Natural killer cell (primary cell): ENCODE measurements around the gene MGLL. TPM values are rescaled to one million over a fixed set of nuclear protein-coding genes. Genes with fewer than 3 reads are reported as not detected.

Experiments used
- ATAC-seq, 3 donors: fragments of 150-1000 bp in 2 of 3; fragments of 200-7000 bp in 1 of 3; cut with Tn5 transposase; 1 replicate in 1 of 3; 2 replicates in 2 of 3; pipeline ENCODE4 v1.10.0; 2021; ENCODE audit warnings: mild to moderate bottlenecking in 2 of 3, moderate library complexity in 2 of 3
- DNase-seq, 2 donors: peaks; one replicate each; pipeline versions ENCODE4 v3.0.0 to v3.0.0-alpha.2; 2013 to 2021; ENCODE audit warnings: mixed read lengths in 1 of 2
- H3K27ac ChIP-seq: one replicate; pipeline ENCODE4 v1.5.1; 2013; ENCODE audit warnings: mild to moderate bottlenecking, low read length
- H3K27me3 ChIP-seq: one replicate; pipeline ENCODE4 v1.6.1; 2013; ENCODE audit warnings: low read length; ENCODE audit not compliant: control insufficient read depth, insufficient read depth
- H3K36me3 ChIP-seq: one replicate; pipeline ENCODE4 v1.6.1; 2013; ENCODE audit warnings: low read length; ENCODE audit not compliant: control insufficient read depth, insufficient read depth
- H3K4me1 ChIP-seq: one replicate; pipeline ENCODE4 v1.6.1; 2013; ENCODE audit warnings: low read length; ENCODE audit not compliant: control insufficient read depth, insufficient read depth
- H3K4me3 ChIP-seq: one replicate; pipeline ENCODE4 v1.5.1; 2013; ENCODE audit warnings: low read length
- H3K9me3 ChIP-seq: one replicate; pipeline ENCODE4 v1.6.1; 2013; ENCODE audit warnings: low read length; ENCODE audit not compliant: control insufficient read depth, insufficient read depth
- H3K27ac Mint-ChIP-seq, 2 donors: one replicate each; pipeline ENCODE4 v1.8.0; 2022; ENCODE audit warnings: mild to moderate bottlenecking in 2 of 2, mixed read lengths in 2 of 2, moderate library complexity in 1 of 2
- H3K27me3 Mint-ChIP-seq, 2 donors: one replicate each; pipeline ENCODE4 v1.8.0; 2022; ENCODE audit warnings: low read depth in 2 of 2, mixed read lengths in 2 of 2
- H3K36me3 Mint-ChIP-seq: one replicate; pipeline ENCODE4 v1.8.0; 2022; ENCODE audit warnings: mixed read lengths
- H3K4me1 Mint-ChIP-seq, 2 donors: one replicate each; pipeline ENCODE4 v1.8.0; 2022; ENCODE audit warnings: mixed read lengths in 2 of 2
- H3K4me3 Mint-ChIP-seq: one replicate; pipeline ENCODE4 v1.8.0; 2022; ENCODE audit warnings: mild to moderate bottlenecking, moderate library complexity, mixed read lengths
- H3K9me3 Mint-ChIP-seq, 2 donors: one replicate each; pipeline ENCODE4 v1.8.0; 2022; ENCODE audit warnings: mixed read lengths in 2 of 2
- WGBS: methylation state at CpG from one replicate; pipeline ENCODE4 v1.1.7; 2013; ENCODE audit warnings: missing lambda C conversion rate; ENCODE audit not compliant: insufficient coverage; 5-methylcytosine and 5-hydroxymethylcytosine counted together
- intact Hi-C: fragments of 100-400 bp; cut with micrococcal nuclease; formaldehyde crosslinking; loops from one replicate; pipeline ENCODE4 v1.14.2; 2022
- total RNA-seq, 4 donors: library from RNA; stranded (reverse); fragments of 120-200 nt in 1 of 4; gene quantifications; one replicate each; pipeline versions ENCODE4 v1.2.3 to v1.2.4, GENCODE V29; 2013 to 2022
- TF ChIP-seq, protein P1 (sequence below): fragments of 200-600 bp; IDR thresholded peaks from one replicate; pipeline ENCODE4 v1.8.0; 2022; ENCODE audit warnings: antibody characterized with exemption

MGLL gene
- total RNA-seq, 3 donors from 2014 or later (not counting 1 experiment from before 2014, with no cell fraction given), result 2.7 to 4.6 (median 3.0) TPM

GRCh38 chr3:127764841-127765362, 57.4 kb downstream of the MGLL start:
- Mint-ChIP-seq H3K9me3 (no peaks in the 10 kb centered on the region), H3K27ac (no peak overlapping the region), H3K4me3 (no peak overlapping the region), H3K36me3 (no peaks in the 10 kb centered on the region), H3K4me1 (peaks cover 18 to 24% of the 10 kb centered on the region in 2 donors), H3K27me3 (peaks cover 0 to 2% of the 10 kb centered on the region in 2 donors)
- intact Hi-C loops, result no loop called here
- WGBS, result 66% methylated on average over 5 of the region's 5 CpGs
- Histone ChIP-seq H3K4me3 (no peak overlapping the region), H3K27me3 (no peaks in the 10 kb centered on the region), H3K36me3 (no peaks in the 10 kb centered on the region), H3K9me3 (no peaks in the 10 kb centered on the region), H3K27ac (no peak overlapping the region), H3K4me1 (peaks cover 29% of the 10 kb centered on the region)
- ATAC-seq, result no peak
- TF ChIP-seq, protein P1, sequence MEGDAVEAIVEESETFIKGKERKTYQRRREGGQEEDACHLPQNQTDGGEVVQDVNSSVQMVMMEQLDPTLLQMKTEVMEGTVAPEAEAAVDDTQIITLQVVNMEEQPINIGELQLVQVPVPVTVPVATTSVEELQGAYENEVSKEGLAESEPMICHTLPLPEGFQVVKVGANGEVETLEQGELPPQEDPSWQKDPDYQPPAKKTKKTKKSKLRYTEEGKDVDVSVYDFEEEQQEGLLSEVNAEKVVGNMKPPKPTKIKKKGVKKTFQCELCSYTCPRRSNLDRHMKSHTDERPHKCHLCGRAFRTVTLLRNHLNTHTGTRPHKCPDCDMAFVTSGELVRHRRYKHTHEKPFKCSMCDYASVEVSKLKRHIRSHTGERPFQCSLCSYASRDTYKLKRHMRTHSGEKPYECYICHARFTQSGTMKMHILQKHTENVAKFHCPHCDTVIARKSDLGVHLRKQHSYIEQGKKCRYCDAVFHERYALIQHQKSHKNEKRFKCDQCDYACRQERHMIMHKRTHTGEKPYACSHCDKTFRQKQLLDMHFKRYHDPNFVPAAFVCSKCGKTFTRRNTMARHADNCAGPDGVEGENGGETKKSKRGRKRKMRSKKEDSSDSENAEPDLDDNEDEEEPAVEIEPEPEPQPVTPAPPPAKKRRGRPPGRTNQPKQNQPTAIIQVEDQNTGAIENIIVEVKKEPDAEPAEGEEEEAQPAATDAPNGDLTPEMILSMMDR, result no peak
- DNase-seq, result no peak

DNA sequence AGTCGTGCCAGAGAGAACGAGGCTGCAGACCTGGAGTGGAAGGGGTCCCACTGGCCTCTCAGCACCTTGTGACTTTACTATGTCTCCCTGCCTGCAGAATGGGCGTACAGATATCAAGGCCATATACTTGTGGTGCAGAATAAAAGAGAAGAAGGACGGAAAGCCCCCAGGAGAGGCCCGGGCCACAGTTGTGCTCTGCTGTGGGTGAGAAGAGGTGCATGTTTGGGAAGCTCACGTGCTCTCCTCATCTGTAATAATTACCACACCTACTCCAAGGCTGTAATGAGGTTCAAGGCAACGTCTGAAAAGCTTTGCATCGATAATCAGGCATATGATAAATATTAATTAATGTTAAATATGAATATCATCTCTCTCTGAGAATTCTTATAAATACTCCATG, 58.0 kb downstream of the MGLL start:
- no peaks in the 10 kb centered on the region for H3K36me3 ChIP-seq
- intact Hi-C loops, result no loop called here
- DNase-seq (no peak), ATAC-seq (no peak)
- no peaks in the 10 kb centered on the region for H3K27me3 ChIP-seq
- Mint-ChIP-seq H3K9me3 (no peaks in the 10 kb centered on the region), H3K4me3 (no peak overlapping the region), H3K27ac (no peak overlapping the region), H3K27me3 (peaks cover 0 to 2% of the 10 kb centered on the region in 2 donors), H3K36me3 (no peaks in the 10 kb centered on the region), H3K4me1 (peaks cover 18 to 24% of the 10 kb centered on the region in 2 donors)
- TF ChIP-seq, protein P1, result no peak
- H3K4me1 ChIP-seq, result peaks cover 29% of the 10 kb centered on the region
- 56% methylated on average over 5 of the region's 8 CpGs for WGBS
- no peak overlapping the region for H3K4me3 ChIP-seq
- H3K9me3 ChIP-seq, result no peaks in the 10 kb centered on the region
- H3K27ac ChIP-seq, result no peak overlapping the region

GRCh38 chr3:127763816-127764215, 58.5 kb downstream of the MGLL start:
- ATAC-seq (no peak), DNase-seq (no peak)
- Mint-ChIP-seq H3K27me3 (peaks cover 0 to 2% of the 10 kb centered on the region in 2 donors), H3K4me3 (no peak overlapping the region), H3K9me3 (no peaks in the 10 kb centered on the region), H3K27ac (no peak overlapping the region), H3K4me1 (peaks cover 18 to 24% of the 10 kb centered on the region in 2 donors), H3K36me3 (no peaks in the 10 kb centered on the region)
- intact Hi-C loops, result no loop called here
- TF ChIP-seq, protein P1, result no peak
- Histone ChIP-seq H3K4me1 (peaks cover 29% of the 10 kb centered on the region), H3K27ac (no peak overlapping the region), H3K36me3 (no peaks in the 10 kb centered on the region), H3K9me3 (no peaks in the 10 kb centered on the region), H3K27me3 (no peaks in the 10 kb centered on the region), H3K4me3 (no peak overlapping the region)
- WGBS, result 84% methylated on average over 7 of the region's 7 CpGs

GRCh38 chr3:127763337-127763736, 59.0 kb downstream of the MGLL start:
- H3K9me3 Mint-ChIP-seq, result no peaks in the 10 kb centered on the region
- H3K4me3 ChIP-seq, result no peak overlapping the region
- H3K27me3 Mint-ChIP-seq, result no peaks in the 10 kb centered on the region
- H3K4me1 ChIP-seq, result peaks cover 29% of the 10 kb centered on the region
- no peaks in the 10 kb centered on the region for H3K9me3 ChIP-seq
- H3K36me3 Mint-ChIP-seq, result no peaks in the 10 kb centered on the region
- no peak for ATAC-seq
- no peak overlapping the region for H3K27ac Mint-ChIP-seq
- DNase-seq, result no peak
- H3K36me3 ChIP-seq, result no peaks in the 10 kb centered on the region
- H3K27me3 ChIP-seq, result no peaks in the 10 kb centered on the region
- TF ChIP-seq, protein P1, result no peak
- H3K4me1 Mint-ChIP-seq, result peaks cover 18 to 20% of the 10 kb centered on the region in 2 donors
- H3K4me3 Mint-ChIP-seq, result no peak overlapping the region
- H3K27ac ChIP-seq, result no peak overlapping the region
- intact Hi-C loops, result no loop called here
- 74% methylated on average over 7 of the region's 8 CpGs for WGBS
